GM12892 (cell line): ENCODE measurements around the gene ANXA11.

Experiments used
- DNase-seq: peaks from one replicate; pipeline ENCODE4 v3.0.0; 2011; ENCODE audit not compliant: insufficient read length
- FAIRE-seq: peaks from 2 replicates; lab custom pipeline; 2011; peaks lifted over from hg19 to GRCh38; lab: Jason Lieb, UNC
- POLR2A ChIP-seq: IDR thresholded peaks from 2 replicates; pipeline ENCODE4 v1.6.1; 2011; ENCODE audit warnings: low read depth, low read length, control low read depth
- POLR2AphosphoS5 ChIP-seq: IDR thresholded peaks from 2 replicates; pipeline ENCODE4 v1.6.1; 2011; ENCODE audit warnings: low read depth, low read length, control low read depth
- TAF1 ChIP-seq: IDR thresholded peaks from 2 replicates; pipeline ENCODE4 v1.6.1; 2011; ENCODE audit warnings: low read depth, mild to moderate bottlenecking, control low read depth, low read length, borderline replicate concordance

ANXA11 gene

GRCh38 chr10:80187465-80188409 is 17.6 kb downstream of the ANXA11 start:
- TF ChIP-seq POLR2A (no peak), TAF1 (no peak), POLR2AphosphoS5 (no peak)
- peak; percentile 94 for FAIRE-seq
- DNase-seq, result peak; percentile 62

- TF ChIP-seq POLR2A (no peak), POLR2AphosphoS5 (no peak), TAF1 (no peak)
- FAIRE-seq, result no peak
- DNase-seq, result no peak
Measured at GRCh38 chr10:80187060-80187459, 18.3 kb downstream of the ANXA11 start.

- no peak for DNase-seq
- no peak for FAIRE-seq
- no peak for TF ChIP-seq POLR2A
- no peak for TF ChIP-seq POLR2AphosphoS5
- no peak for TF ChIP-seq TAF1
Measured at GRCh38 chr10:80186364-80187012, 18.8 kb downstream of the ANXA11 start.

- no peak for FAIRE-seq
- no peak for TF ChIP-seq POLR2A
- TF ChIP-seq TAF1, result no peak
- no peak for TF ChIP-seq POLR2AphosphoS5
Measured at GRCh38 chr10:80185578-80186299, 19.6 kb downstream of the ANXA11 start.

GRCh38 chr10:80184291-80184690 is 21.0 kb downstream of the ANXA11 start:
- FAIRE-seq (no peak), DNase-seq (no peak)
- TF ChIP-seq POLR2A (no peak), TAF1 (no peak), POLR2AphosphoS5 (no peak)

More at GRCh38 chr10:80185578-80186299, 19.6 kb downstream of the ANXA11 start:
- no peak for DNase-seq

GRCh38 chr10:80183436-80183835 is 21.9 kb downstream of the ANXA11 start:
- DNase-seq (no peak), FAIRE-seq (no peak)
- TF ChIP-seq POLR2AphosphoS5, result no peak
- TF ChIP-seq TAF1, result no peak
- no peak for TF ChIP-seq POLR2A

GRCh38 chr10:80182986-80183385 is 22.4 kb downstream of the ANXA11 start:
- FAIRE-seq (no peak), DNase-seq (no peak)
- TF ChIP-seq POLR2AphosphoS5 (no peak), TAF1 (no peak), POLR2A (no peak)

GRCh38 chr10:80177781-80178636 is 27.3 kb downstream of the ANXA11 start:
- no peak for TF ChIP-seq POLR2AphosphoS5
- no peak for TF ChIP-seq TAF1
- TF ChIP-seq POLR2A, result no peak
- no peak for DNase-seq
- FAIRE-seq, result no peak

- TF ChIP-seq POLR2A, result no peak
- no peak for TF ChIP-seq TAF1
- no peak for TF ChIP-seq POLR2AphosphoS5
- DNase-seq, result no peak
- FAIRE-seq, result no peak
Measured at GRCh38 chr10:80176526-80176925, 28.8 kb downstream of the ANXA11 start.

- no peak for DNase-seq
- no peak for FAIRE-seq
- TF ChIP-seq TAF1 (no peak), POLR2A (no peak)
Measured at GRCh38 chr10:80174641-80175395, 30.5 kb downstream of the ANXA11 start.
